HFFc6 (cell line): ENCODE data around the gene PLPP7. TPM values are rescaled to one million over a fixed set of nuclear protein-coding genes. Genes with fewer than 3 reads are reported as not detected.
"Not testable (repeated sequence)": the region's sequence is repeated elsewhere in the genome, so short reads cannot be mapped to it uniquely, and the experiment has no call there.

ENCODE experiments used
- DNase-seq: peaks from one replicate; pipeline ENCODE4 v3.0.0-alpha.2; 2018
- H3K27ac Mint-ChIP-seq: 2 replicates; pipeline ENCODE4 v1.8.0; 2020; ENCODE audit warnings: mild to moderate bottlenecking, mixed read lengths
- H3K27me3 Mint-ChIP-seq: 2 replicates; pipeline ENCODE4 v1.8.0; 2021; ENCODE audit warnings: mild to moderate bottlenecking, moderate library complexity, mixed read lengths; ENCODE audit not compliant: insufficient read depth
- H3K36me3 Mint-ChIP-seq: 2 replicates; pipeline ENCODE4 v1.8.0; 2021; ENCODE audit warnings: low read depth, mixed read lengths
- H3K4me1 Mint-ChIP-seq: 2 replicates; pipeline ENCODE4 v1.8.0; 2020; ENCODE audit warnings: low read depth, mixed read lengths
- H3K4me3 Mint-ChIP-seq: 2 replicates; pipeline ENCODE4 v1.8.0; 2020; ENCODE audit warnings: mild to moderate bottlenecking, moderate library complexity, mixed read lengths
- H3K9me3 Mint-ChIP-seq: 2 replicates; pipeline ENCODE4 v1.8.0; 2020; ENCODE audit warnings: mild to moderate bottlenecking, mixed read lengths
- CTCF ChIP-seq: fragments of 200-600 bp; sonication (generic); IDR thresholded peaks from 2 replicates; pipeline ENCODE4 v1.5.0; 2021; ENCODE audit warnings: antibody characterized with exemption, mild to moderate bottlenecking
- total RNA-seq, 6 experiments: library from RNA; stranded (reverse); fragmentation: NEBNext Ultra II Directional; extraction: Animal tissue kit (Norgen Biotek cat#: 25700); gene quantifications; 2 replicates in 1 of 6; 3 replicates in 5 of 6; pipeline ENCODE4 v1.2.3, GENCODE V29; 2021

PLPP7 gene
- total RNA-seq, 6 experiments from 2014 or later: 1.2 to 10.2 (median 1.9) TPM

GRCh38 chr9:131263701-131264100 lies 25.8 kb upstream of the PLPP7 start:
- no peak overlapping the region for H3K4me3 Mint-ChIP-seq
- peaks cover 6% of the 10 kb centered on the region; the same call in 1 of the 2 replicates for H3K4me1 Mint-ChIP-seq
- DNase-seq: no peak
- TF ChIP-seq CTCF: no peak
- H3K36me3 Mint-ChIP-seq: no peaks in the 10 kb centered on the region
- no peaks in the 10 kb centered on the region for H3K9me3 Mint-ChIP-seq
- H3K27me3 Mint-ChIP-seq: peaks cover 12% of the 10 kb centered on the region
- H3K27ac Mint-ChIP-seq: no peak overlapping the region

GRCh38 chr9:131264231-131264630 lies 25.3 kb upstream of the PLPP7 start:
- no peak overlapping the region for H3K4me3 Mint-ChIP-seq
- no peaks in the 10 kb centered on the region for H3K36me3 Mint-ChIP-seq
- no peak for TF ChIP-seq CTCF
- no peak for DNase-seq
- no peak overlapping the region for H3K27ac Mint-ChIP-seq
- H3K4me1 Mint-ChIP-seq: peaks cover 6% of the 10 kb centered on the region; the same call in 1 of the 2 replicates
- H3K27me3 Mint-ChIP-seq: peaks cover 15% of the 10 kb centered on the region
- H3K9me3 Mint-ChIP-seq: no peaks in the 10 kb centered on the region

- no peak overlapping the region for H3K4me3 Mint-ChIP-seq
- peaks cover 6% of the 10 kb centered on the region; the same call in 1 of the 2 replicates for H3K4me1 Mint-ChIP-seq
- DNase-seq: no peak
- no peaks in the 10 kb centered on the region for H3K9me3 Mint-ChIP-seq
- no peak overlapping the region for H3K27ac Mint-ChIP-seq
- peaks cover 5% of the 10 kb centered on the region for H3K27me3 Mint-ChIP-seq
- H3K36me3 Mint-ChIP-seq: no peaks in the 10 kb centered on the region
- TF ChIP-seq CTCF: no peak
These were observed 23.0 kb upstream of the PLPP7 start for GRCh38 chr9:131266266-131267229.

- no peak overlapping the region for H3K4me3 Mint-ChIP-seq
- H3K4me1 Mint-ChIP-seq: no peaks in the 10 kb centered on the region
- H3K36me3 Mint-ChIP-seq: no peaks in the 10 kb centered on the region
- peaks cover 13% of the 10 kb centered on the region for H3K27me3 Mint-ChIP-seq
- no peaks in the 10 kb centered on the region for H3K9me3 Mint-ChIP-seq
- no peak overlapping the region for H3K27ac Mint-ChIP-seq
- no peak for TF ChIP-seq CTCF
- DNase-seq: no peak
These were observed 19.1 kb upstream of the PLPP7 start for GRCh38 chr9:131270171-131271015.

GRCh38 chr9:131271016-131271273 lies 18.6 kb upstream of the PLPP7 start:
- peaks cover 18% of the 10 kb centered on the region for H3K27me3 Mint-ChIP-seq
- H3K4me1 Mint-ChIP-seq, H3K4me3 Mint-ChIP-seq, H3K9me3 Mint-ChIP-seq, DNase-seq, H3K27ac Mint-ChIP-seq, H3K36me3 Mint-ChIP-seq: not testable (repeated sequence)

- no peak overlapping the region for H3K4me3 Mint-ChIP-seq
- no peak for TF ChIP-seq CTCF
- H3K27ac Mint-ChIP-seq: no peak overlapping the region
These were observed 18.0 kb upstream of the PLPP7 start for GRCh38 chr9:131271506-131271931.

More at GRCh38 chr9:131271506-131271931, 18.0 kb upstream of the PLPP7 start:
- Mint-ChIP-seq H3K4me1 (no peaks in the 10 kb centered on the region), H3K9me3 (no peaks in the 10 kb centered on the region), H3K36me3 (0 out of 2 replicates have a peak, but pooled peaks cover 4% of the 10 kb centered on the region), H3K27me3 (peaks cover 20% of the 10 kb centered on the region)
- no peak for DNase-seq
